HepG2 (cell line): ENCODE data around the gene EPDR1. TPM values are rescaled to one million over a fixed set of nuclear protein-coding genes. Genes with fewer than 3 reads are reported as not detected.

Source experiments
- ATF5 ChIP-seq: sonication (generic); formaldehyde crosslinking; IDR thresholded peaks from 2 replicates; pipeline ENCODE4 v1.4.0; 2020; ENCODE audit warnings: mild to moderate bottlenecking, low read depth, missing genetic modification reagents
- CEBPZ ChIP-seq: IDR thresholded peaks from 2 replicates; pipeline ENCODE4 v1.6.1; 2012; ENCODE audit warnings: low read length, improper control_type of control experiment
- CENPBD1 ChIP-seq: sonication (generic); formaldehyde crosslinking; IDR thresholded peaks from 2 replicates; pipeline ENCODE4 v1.8.0; 2022; ENCODE audit warnings: missing genetic modification reagents, low read depth, mild to moderate bottlenecking, borderline replicate concordance
- FOSL1 ChIP-seq: sonication (generic); formaldehyde crosslinking; IDR thresholded peaks from 2 replicates; pipeline ENCODE4 v1.9.0; 2021; ENCODE audit warnings: missing genetic modification reagents, borderline replicate concordance
- FOXK1 ChIP-seq: sonication (generic); formaldehyde crosslinking; IDR thresholded peaks from 2 replicates; pipeline ENCODE4 v1.4.0; 2020; ENCODE audit warnings: low read depth, missing genetic modification reagents, borderline replicate concordance
- HNF4A ChIP-seq: sonication (generic); formaldehyde crosslinking; IDR thresholded peaks from 2 replicates; pipeline ENCODE4 v1.4.0; 2020; ENCODE audit warnings: missing genetic modification reagents
- HNRNPL ChIP-seq: fragments of 200-400 bp; formaldehyde crosslinking; IDR thresholded peaks from 2 replicates; pipeline ENCODE4 v1.6.1; 2017; ENCODE audit warnings: mild to moderate bottlenecking, low read depth, low read length
- ISX ChIP-seq: sonication (generic); formaldehyde crosslinking; conservative IDR thresholded peaks from 2 replicates; pipeline ENCODE4 v1.5.0; 2020; ENCODE audit warnings: missing genetic modification reagents
- PHF21A ChIP-seq: sonication (generic); formaldehyde crosslinking; IDR thresholded peaks from 2 replicates; pipeline ENCODE4 v1.5.0; 2020; ENCODE audit warnings: mild to moderate bottlenecking, missing genetic modification reagents
- PITX1 ChIP-seq: sonication (generic); formaldehyde crosslinking; IDR thresholded peaks from 2 replicates; pipeline ENCODE4 v1.5.1; 2020; ENCODE audit warnings: mild to moderate bottlenecking, missing genetic modification reagents
- POLR2AphosphoS5 ChIP-seq: IDR thresholded peaks from 2 replicates; pipeline ENCODE4 v1.6.1; 2012; ENCODE audit warnings: low read depth, low read length
- RBAK ChIP-seq: sonication (generic); formaldehyde crosslinking; IDR thresholded peaks from 2 replicates; pipeline ENCODE4 v1.5.1; 2020; ENCODE audit warnings: mild to moderate bottlenecking, missing genetic modification reagents
- RFXANK ChIP-seq: IDR thresholded peaks from 2 replicates; pipeline ENCODE4 v1.6.1; 2016
- SMYD3 ChIP-seq: sonication (generic); formaldehyde crosslinking; IDR thresholded peaks from 2 replicates; pipeline ENCODE4 v1.8.1; 2023; ENCODE audit warnings: mild to moderate bottlenecking, missing genetic modification reagents
- SNRNP70 ChIP-seq: fragments of 200-400 bp; formaldehyde crosslinking; IDR thresholded peaks from 2 replicates; pipeline ENCODE4 v1.6.1; 2017; ENCODE audit warnings: mild to moderate bottlenecking, low read depth, low read length, moderate library complexity
- TP53 ChIP-seq: sonication (generic); formaldehyde crosslinking; conservative IDR thresholded peaks from 2 replicates; pipeline ENCODE4 v1.4.0; 2020; ENCODE audit warnings: missing genetic modification reagents
- YEATS2 ChIP-seq: sonication (generic); formaldehyde crosslinking; IDR thresholded peaks from 2 replicates; pipeline ENCODE4 v1.4.0; 2020; ENCODE audit warnings: missing genetic modification reagents, borderline replicate concordance
- ZMYM4 ChIP-seq: sonication (generic); formaldehyde crosslinking; IDR thresholded peaks from 2 replicates; pipeline ENCODE4 v1.8.1; 2023; ENCODE audit warnings: mild to moderate bottlenecking, missing genetic modification reagents
- ZNF10 ChIP-seq: sonication (generic); formaldehyde crosslinking; IDR thresholded peaks from 2 replicates; pipeline ENCODE4 v1.4.0; 2020; ENCODE audit warnings: mild to moderate bottlenecking, low read depth, missing genetic modification reagents, borderline replicate concordance
- ZNF33A ChIP-seq: sonication (generic); formaldehyde crosslinking; IDR thresholded peaks from 2 replicates; pipeline ENCODE4 v1.5.1; 2020; ENCODE audit warnings: missing genetic modification reagents, mild to moderate bottlenecking, moderate library complexity, borderline replicate concordance
- ZNF367 ChIP-seq: sonication (generic); formaldehyde crosslinking; IDR thresholded peaks from 2 replicates; pipeline ENCODE4 v1.4.0; 2020; ENCODE audit warnings: missing genetic modification reagents, borderline replicate concordance
- ZNF501 ChIP-seq: sonication (generic); formaldehyde crosslinking; IDR thresholded peaks from 2 replicates; pipeline ENCODE4 v1.5.1; 2020; ENCODE audit warnings: mild to moderate bottlenecking, moderate library complexity, missing genetic modification reagents
- ZNF879 ChIP-seq: sonication (generic); formaldehyde crosslinking; IDR thresholded peaks from 2 replicates; pipeline ENCODE4 v1.8.1; 2023; ENCODE audit warnings: missing genetic modification reagents
- ZNF883 ChIP-seq: sonication (generic); formaldehyde crosslinking; IDR thresholded peaks from 2 replicates; pipeline ENCODE4 v1.5.1; 2020; ENCODE audit warnings: mild to moderate bottlenecking, missing genetic modification reagents; ENCODE audit errors: not compliant biosample characterization
- polyA plus RNA-seq, 8 experiments: library from polyadenylated mRNA; depleted of rRNA in 3 of 8; stranded (reverse) in 7 of 8; unstranded in 1 of 8; fragments of >200 nt; fragmentation: Illumina TruSeq in 4 of 8; extraction: Trizol in 4 of 8; gene quantifications; 2 replicates each; pipeline versions ENCODE4 v1.2.1 to v1.2.3, GENCODE V29; 2011 to 2016; ENCODE audit warnings: low read depth in 4 of 8, missing spikeins in 1 of 8, mixed read lengths in 1 of 8; ENCODE audit not compliant: insufficient read depth in 1 of 8
- total RNA-seq, 5 experiments: library from RNA; depleted of rRNA; stranded (reverse); fragments of >200 nt; fragmentation: Illumina TruSeq; extraction: Trizol; gene quantifications; 2 replicates each; pipeline ENCODE4 v1.2.3, GENCODE V29; 2016; ENCODE audit warnings: low read depth in 1 of 5

The EPDR1 gene
- total and polyA plus RNA-seq, 2 of the 13 experiments (the other 11 are each of a cell fraction or from before 2014, with no cell fraction given), result 38.3 to 50.2 TPM

GRCh38 chr7:37920849-37921805 is 687 bp downstream of the EPDR1 start (continued):
- TF ChIP-seq ATF5 (CRISPR knock-in tag), result peak; percentile 64; the same call in 1 of the 2 replicates
- TF ChIP-seq YEATS2, result no peak; the same call in 1 of the 2 replicates
- peak; percentile 93 for TF ChIP-seq ZNF883 (CRISPR knock-in tag)
- no peak for TF ChIP-seq CENPBD1 (CRISPR knock-in tag)
- TF ChIP-seq FOSL1 (CRISPR knock-in tag), result 0 out of 2 replicates have a peak, but pooled peaks have one; percentile 48
- TF ChIP-seq HNF4A (CRISPR knock-in tag), result peak; percentile 31; the same call in 1 of the 2 replicates
- no peak for TF ChIP-seq SNRNP70
- TF ChIP-seq HNRNPL, result peak; percentile 92
- no peak for TF ChIP-seq ZNF879
- TF ChIP-seq ZMYM4 (CRISPR knock-in tag), result peak; percentile 51; the same call in 1 of the 2 replicates
- no peak for TF ChIP-seq TP53 (CRISPR knock-in tag)
- TF ChIP-seq ZNF501 (CRISPR knock-in tag), result peak; percentile 47; the same call in 1 of the 2 replicates
- peak; percentile 57; the same call in 1 of the 2 replicates for TF ChIP-seq POLR2AphosphoS5
- TF ChIP-seq PHF21A, result peak; percentile 57; the same call in 1 of the 2 replicates
- no peak for TF ChIP-seq CEBPZ
- no peak for TF ChIP-seq FOXK1
- 0 out of 2 replicates have a peak, but pooled peaks have one; percentile 47 for TF ChIP-seq SMYD3 (CRISPR knock-in tag)
- no peak for TF ChIP-seq RFXANK (CRISPR knock-in tag)
- no peak for TF ChIP-seq ZNF33A
- TF ChIP-seq PITX1 (CRISPR knock-in tag), result no peak
- TF ChIP-seq ISX (CRISPR knock-in tag), result peak; percentile 89; the same call in 1 of the 2 replicates
- no peak for TF ChIP-seq ZNF367 (CRISPR knock-in tag)
- TF ChIP-seq RBAK (CRISPR knock-in tag), result no peak
- TF ChIP-seq ZNF10 (CRISPR knock-in tag), result no peak
